Stimulated activated CD8-positive, alpha-beta memory T cell treated with anti-CD3 and anti-CD28 coated beads, Interleukin-12 subunit alpha, Interleukin-12 subunit beta, amount 100 ng/mL, for 4 hours (primary cell): ENCODE measurements around the gene SH3PXD2A.
"Not testable (repeated sequence)": the region's sequence is repeated elsewhere in the genome, so short reads cannot be mapped to it uniquely, and the experiment has no call there.

Experiments used
- DNase-seq: peaks from one replicate; pipeline ENCODE4 v3.0.0-alpha.2; 2020; ENCODE audit warnings: low read depth

SH3PXD2A gene

DNA sequence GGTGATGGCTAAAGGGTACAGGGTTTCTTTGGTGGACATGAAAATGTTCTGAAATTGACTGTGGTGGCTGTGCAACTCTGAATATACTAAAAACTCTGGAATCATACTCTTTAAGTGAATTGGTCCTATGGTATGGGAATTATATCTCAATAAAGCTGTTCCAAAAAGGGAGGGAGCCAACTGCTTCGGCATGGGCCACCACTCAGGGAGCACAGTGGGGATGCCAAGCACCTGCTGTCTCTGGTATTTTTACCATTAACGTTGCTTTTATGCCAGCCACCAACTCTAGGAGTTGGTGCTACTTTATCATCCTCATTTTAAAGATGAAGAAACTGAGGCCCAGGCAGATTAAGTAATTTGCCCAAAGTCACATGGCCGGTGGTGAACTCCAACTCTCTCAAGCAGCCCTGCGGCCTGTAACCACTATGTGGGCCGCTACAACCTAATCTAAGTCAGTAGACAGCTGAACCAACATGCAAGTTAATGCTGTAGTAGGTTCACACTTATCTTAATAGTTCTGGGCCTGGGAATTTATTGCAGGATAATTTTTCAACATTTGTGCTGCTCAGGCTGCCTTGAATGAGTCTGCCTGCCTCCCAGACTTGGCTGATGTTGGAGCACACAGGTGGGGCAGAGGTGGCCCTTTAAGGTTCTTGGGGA lies 20.8 kb downstream of the SH3PXD2A start:
- DNase-seq = no peak

DNA sequence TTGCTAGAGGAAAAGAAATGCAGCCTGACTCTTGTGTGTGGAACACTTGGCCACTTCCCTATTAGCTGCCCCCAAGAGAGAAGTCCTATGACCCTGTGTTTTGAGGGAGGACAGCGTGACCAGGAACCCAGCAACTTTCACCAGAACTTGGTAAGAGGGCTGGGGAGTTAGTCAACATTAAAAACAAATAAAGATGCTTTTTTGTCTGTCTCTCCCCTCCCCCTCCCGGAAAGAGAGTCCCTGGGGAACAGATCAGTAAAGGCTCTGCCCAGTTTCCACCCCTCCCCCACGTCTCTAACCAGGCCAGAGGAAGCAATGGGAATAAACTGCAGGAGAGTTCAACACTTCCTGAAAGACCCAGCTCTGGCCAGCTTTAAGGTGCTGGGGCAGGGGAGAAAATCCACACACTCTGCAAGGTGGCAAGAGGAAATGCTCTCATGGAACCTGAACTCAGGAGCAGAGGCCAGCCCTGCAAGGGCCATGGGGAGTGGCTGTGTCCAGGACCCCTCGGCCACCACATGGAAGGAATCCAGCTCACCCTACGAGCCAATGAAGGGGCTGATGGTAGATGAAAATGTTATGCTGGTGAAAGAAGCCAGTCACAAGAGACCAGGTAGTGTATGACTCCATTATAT lies 21.5 kb downstream of the SH3PXD2A start:
- no peak for DNase-seq

DNA sequence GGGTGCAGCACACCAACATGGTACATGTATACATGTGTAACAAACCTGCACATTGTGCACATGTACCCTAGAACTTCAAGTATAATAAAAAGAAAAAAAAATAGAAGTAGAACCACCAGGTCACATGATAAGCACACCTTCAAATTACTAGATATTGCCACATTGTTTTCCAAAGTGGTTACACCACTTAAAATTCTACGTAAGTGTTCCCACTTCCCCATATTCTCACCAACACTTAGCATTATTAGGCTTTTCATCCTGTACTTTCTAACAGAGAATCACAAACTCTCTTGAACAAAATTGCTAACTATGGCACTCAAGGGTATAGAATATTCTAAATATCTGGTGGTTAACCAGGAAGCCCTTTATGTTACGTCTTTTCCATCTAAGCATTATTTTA lies 22.6 kb downstream of the SH3PXD2A start:
- DNase-seq = no peak

DNA sequence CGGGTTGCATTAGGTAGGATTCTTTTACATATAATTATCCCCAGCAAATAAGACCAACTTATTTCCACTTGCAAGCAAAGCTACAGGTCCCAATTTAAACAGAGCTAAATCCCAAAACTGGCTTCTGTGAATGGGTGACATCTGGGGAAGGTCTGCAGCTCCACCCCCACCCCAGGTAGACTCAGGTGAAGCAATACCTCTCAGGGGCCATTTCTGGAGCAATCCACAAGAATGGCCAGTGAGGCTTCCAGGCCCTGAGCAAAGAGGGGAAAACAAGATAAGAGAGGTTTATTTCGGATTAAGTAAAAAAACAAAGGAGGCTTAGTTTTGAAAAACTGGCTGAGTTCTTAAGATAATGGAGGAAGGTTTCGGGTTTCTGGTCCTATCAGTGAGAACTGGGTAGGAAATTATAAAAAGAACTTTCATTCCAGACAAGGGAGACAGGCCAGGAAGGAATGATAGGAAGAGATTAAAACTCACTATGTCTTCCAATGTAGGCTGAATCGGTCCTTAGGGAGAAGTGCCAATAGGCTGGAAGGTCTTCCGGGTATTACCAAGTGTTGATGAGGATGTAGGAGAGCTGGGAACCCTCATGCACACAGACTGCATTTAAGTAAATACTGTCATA lies 25.4 kb downstream of the SH3PXD2A start:
- DNase-seq = no peak

DNA sequence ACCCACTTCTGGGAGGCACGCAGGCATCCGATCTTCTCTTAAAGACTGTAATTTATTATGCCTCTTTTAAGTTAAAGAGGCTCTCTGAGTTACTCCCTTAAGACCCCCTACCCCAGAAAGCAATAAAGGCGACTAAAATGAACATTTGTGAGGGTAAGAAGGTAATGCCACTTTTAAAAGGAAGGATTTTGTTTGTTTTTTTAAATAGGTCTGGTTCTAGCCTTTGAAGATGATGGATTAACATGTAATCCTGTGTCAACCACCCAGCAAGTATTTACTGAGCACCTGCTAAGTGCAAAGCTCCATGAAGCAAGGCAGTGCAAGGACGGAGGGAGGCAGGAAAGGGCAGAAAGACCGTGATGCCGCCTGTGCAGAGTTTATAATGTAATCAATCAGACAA lies 26.1 kb downstream of the SH3PXD2A start:
- no peak for DNase-seq

DNA sequence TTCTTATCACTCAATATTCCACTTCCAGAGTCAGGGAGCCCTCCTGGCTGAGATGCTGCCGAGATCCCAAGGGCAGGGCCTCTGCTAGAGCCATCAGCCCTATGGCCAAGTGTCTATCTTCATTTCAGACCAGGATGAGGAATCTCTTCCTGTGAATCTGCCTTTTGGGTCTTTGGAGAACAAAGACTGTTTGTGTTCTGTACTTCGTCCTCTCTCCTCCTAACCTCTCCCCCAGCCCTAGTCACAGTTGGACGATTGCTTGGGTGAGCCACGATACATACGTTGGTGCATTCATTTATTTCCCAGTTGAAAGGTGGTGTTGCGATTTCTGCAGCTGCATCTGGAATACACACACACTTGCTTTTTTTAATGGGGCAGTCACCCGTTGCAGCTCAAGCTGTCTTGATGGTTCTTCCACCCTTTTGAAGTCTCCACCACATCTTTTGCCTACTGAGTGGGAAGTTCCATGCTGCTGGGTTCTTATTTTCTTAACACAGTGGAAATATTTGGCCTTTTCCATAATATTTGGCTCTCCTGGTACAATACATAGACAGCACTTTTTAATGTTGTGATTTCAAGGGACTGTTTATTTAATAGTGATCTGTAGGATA lies 26.7 kb downstream of the SH3PXD2A start:
- DNase-seq = no peak

DNA sequence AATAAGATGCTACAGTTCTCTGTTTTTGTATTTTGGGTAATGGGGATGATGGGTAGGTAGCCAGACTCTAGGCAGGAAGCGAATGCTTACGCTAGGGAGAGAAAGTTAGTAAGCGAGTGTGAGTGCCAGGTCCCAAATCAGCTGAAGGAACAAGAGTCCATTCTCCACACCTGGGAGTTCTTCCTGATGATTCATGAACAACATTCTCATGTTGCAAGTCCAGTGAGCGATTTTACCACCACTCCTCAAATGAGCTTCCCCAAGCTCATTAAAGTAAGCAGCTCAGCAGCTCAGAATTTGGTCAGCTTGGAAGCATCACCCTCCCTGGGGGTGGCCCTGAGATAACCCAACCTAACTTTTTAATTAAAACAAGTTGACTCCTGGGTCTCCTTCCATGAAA lies 27.3 kb downstream of the SH3PXD2A start:
- DNase-seq = no peak

DNA sequence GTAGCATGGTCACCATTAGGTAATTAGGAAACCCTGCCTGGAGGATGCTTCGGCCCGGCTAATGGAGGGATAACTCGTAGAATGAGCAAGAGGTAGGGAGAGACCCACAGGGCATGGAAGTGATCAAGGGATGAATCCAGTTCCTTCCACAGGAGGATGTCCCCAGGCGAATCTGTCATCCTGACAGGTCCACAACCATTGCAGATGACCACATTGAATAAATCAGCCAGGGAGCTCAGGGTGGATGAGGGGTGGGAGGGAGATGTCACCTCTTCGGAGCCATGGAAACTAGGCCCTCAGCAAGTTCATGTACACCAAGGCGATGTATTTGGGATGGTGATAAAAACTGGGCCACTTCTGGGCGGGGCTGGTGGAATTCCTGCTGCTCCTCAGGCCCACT lies 28.5 kb downstream of the SH3PXD2A start:
- no peak for DNase-seq

DNA sequence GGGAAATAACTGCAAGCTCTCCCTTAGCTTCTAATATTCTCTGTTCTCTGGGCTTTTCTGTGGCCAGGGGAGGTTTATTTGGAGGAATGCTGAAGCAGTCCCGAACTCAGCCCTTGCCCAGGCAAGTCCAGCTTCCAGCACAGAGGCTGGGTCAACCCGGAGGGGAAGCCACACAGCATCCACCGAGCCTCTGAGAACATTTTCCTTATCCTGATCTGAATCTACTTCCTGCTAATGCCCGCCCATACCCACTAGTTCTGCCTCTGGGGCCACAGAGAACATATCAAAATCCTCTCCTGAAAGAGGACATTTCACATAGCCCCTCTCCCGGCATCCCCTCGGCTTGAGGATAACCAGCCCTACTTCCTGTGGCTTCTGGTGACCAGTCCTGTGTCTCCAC lies 31.1 kb downstream of the SH3PXD2A start:
- no peak for DNase-seq

DNA sequence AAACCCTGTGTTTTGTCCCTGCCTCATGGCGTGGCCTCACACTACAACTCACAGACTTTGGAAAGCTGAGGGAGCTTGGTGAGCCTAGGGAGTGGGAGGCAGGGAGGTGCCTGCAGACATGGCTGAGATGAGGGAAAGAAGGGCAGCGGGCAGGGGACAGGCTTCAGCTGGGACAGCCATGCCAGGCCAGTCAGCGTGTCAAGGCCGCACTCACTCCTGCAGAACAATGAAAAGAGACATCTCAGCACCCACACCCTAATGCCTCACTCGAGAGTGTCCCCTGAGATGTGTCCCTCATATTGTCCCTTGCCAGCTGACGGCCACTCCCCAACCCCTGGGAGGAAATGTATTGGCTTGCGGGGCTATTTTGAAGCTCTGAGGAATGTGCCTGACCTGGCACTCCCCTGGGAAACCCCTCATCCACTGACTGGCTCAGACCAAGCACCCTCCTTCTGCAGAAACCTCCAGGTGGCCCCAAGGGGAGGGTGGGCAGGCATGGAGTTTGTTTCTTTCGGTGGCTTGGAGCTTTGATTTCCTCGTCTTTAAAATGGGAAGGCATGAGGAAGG lies 31.6 kb downstream of the SH3PXD2A start:
- no peak for DNase-seq

DNA sequence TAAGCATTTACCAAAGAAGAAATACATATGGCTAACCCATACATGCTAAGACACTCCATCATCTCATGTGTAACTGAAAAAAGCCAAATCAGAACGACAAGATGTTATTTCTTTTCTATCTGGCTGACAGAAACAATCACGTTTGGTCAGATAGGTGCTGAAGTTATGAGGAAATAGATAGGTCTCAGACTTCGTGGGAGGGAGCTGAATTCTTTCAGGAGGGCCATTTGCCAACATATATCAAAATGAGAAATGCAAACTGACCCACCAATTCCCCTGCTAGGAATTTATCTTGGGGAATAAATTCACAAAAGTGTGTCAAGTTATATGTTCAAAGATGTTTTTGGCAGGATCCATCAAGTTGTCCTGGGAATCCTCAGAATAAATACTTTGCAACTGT lies 32.6 kb downstream of the SH3PXD2A start:
- no peak for DNase-seq

DNA sequence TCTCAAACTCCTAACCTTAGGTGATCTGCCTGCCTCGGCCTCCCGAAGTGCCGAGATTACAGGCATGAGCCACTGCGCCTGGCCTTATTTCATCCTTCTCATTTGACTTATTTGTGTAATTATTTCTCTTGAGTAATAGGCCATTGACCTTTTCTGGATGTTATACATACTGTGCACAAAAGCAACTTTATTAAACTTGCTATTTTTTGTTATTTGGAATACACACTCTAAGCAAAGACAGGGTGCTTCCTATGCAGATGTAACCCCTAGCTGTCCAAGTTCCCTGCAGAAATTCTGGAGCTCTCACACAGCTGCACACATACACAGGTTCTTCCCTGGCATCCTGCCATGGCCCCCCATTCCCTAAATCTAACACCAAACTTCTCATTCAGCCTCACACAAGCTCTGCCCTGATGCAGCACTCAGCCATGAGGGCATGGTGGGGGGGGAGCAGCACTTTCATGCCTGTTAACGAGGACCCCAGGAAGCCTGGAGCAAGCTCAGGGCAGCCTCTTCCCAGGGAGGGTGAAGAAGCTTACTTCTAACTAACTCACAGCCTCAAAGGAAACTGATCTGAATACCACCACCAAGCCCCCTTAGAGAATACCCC lies 33.2 kb downstream of the SH3PXD2A start:
- no peak for DNase-seq

DNA sequence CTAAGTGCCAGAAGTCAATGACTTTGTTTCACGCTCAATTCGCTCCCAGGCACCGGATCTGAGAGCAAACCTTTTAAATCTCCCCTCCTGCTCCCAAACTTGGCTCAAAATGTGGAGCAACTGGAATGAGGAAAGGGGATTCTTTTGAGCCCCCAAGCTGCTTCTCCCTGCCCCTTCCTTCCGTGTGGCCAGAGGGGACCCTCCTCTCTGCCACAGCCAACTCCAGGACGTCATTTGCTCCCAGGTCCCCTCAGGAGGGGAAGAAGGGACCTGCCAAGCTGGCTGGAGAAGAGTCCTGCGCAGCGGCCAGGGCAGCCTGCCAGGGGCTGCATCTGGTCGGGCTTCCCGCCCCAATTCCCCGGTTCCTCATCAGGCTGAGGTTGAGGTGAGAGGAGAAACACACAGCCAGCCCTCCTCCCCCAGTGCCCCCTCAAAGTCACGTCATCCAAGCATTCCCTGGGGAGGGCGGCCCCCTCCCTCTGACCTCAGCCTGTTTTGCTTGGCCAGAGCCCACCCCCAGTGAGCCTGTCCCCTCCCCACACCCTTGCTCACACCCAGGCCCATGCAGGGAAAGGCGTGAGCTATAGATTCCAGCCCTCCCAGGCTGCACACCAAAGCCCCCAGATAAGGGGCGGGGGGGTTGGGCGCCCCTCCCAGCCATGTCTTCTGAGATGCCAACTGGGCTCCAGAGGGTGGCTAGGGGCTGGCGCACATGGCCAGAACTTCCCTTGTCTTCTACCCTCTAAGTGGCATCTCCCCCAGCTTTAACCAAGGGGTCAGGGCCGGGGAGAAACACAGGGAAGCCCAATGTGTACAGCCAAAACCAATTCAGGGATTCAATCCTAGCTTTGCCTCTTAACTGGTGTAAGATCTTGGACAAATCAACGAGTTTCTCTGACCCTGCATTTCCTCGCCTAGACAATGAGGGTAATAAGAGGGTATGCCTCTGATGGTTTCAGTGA lies 35.0 kb downstream of the SH3PXD2A start:
- no peak for DNase-seq

DNA sequence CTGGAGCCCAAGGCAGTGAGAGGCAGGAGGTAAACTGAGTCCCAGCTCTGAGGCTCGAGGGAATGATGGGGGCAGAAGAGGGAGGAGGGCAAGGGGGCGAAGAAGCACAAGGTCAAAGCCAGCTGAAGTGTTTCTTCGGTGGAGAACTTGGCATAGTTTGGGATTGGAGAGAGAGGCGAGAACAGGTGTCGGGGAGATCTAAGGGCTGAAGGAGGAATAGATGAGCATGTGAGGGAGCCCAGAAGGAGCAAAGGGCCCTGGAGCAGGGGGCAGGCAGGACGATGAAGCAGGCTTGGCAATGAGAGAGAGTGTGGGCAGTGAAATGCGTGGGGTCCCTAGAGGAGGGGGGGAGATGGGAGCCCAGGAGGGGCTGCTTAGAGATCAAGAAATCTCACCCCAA lies 35.9 kb downstream of the SH3PXD2A start:
- DNase-seq = no peak

DNA sequence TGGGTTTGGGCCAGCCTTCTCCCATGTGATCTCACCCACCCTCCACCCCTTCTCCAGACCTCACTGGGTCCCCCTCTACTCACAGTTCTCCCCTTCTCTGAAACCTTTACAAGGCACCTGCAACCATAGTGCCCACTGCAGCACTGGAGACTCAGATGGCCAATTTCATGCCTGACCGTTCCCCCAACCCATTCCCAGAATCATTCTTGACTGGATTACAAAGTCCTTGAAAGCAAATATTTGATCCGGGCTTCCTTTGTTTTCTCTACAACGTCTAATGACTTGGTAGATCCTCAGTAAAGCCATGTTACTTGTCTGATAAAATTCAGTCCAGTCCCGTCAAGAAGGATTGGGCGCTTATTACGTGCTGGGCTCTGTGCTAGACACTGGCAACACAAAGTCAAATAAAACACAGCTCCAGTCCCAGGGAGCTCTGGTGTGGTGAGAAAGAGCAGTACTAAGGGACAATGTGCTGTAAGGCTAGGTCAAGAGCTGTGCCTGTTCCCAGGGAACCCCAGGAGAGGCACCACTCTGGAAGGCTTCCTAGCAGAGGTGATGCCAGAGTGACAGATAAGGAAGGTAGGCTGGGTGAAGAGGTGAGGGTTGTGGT lies 36.5 kb downstream of the SH3PXD2A start:
- no peak for DNase-seq

DNA sequence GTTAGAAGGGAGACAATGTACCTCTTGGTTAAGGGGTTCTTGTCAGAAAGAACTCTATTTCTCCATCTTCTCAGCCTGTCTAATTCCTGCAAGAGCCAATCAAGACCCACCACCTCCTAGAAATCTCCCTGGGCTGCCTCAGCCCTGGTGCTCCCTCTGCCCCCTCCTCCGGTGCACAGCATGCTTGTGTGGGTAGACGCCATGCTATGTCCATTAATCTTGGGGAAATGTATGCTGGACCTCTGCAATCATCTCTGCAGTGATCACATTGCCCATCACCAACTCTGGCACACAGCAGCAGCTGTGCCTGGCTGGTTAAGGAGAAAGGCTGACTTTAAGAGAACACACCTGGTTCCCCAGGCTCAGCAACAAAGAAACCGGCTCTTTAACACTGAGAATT lies 37.3 kb downstream of the SH3PXD2A start:
- no peak for DNase-seq

DNA sequence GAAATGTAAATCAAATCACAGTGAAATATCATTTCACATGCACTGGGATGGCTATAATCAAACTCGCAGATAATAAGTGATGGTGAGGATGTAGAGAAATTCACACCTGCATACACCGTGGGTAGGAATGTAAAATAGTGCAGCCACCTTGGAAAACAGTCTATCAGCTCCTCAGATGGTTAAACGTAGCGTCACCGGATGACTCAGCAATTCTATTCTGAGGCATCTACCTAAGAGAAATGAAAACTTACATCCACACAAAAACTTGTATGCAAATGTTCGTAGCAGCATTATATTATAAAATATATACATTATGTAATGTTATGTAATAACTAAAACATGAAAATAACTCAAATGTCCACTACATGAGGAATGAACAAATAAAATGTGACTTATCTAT lies 38.9 kb downstream of the SH3PXD2A start:
- DNase-seq = no peak

DNA sequence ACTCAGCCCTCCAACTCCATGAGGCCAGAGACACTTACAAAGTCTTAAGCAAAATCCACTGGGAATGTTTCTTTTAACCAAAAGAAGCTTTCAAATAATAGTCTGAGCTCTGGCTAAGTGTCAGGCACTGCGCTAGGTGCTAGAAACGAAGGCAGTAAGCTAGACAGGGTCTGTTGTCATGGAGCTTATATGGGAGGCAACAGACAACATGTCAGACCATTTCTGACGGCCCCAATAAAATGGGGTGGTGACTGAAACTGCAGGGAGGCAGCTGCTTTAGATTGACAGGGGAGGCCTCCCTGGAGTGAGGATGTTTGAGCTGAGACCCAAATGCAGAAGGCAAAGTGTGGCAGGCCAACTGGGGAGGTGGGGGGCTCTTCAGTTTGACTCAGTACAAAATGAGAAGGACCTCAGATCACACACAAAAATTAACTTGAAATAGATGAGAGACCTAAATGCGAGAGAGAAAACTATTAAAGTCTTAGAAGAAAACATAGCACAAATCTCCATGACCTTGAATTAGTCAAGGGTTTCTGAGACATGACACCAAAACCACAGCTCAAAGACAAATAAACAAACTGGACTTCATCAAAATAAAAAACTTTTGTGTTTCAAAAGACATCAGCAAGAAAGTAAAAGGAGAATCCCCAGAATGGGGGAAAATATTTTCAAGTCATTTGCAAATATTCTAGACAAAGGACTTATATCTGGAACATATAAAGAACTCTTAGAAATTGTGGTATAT lies 40.6 kb downstream of the SH3PXD2A start:
- DNase-seq = no peak

DNA sequence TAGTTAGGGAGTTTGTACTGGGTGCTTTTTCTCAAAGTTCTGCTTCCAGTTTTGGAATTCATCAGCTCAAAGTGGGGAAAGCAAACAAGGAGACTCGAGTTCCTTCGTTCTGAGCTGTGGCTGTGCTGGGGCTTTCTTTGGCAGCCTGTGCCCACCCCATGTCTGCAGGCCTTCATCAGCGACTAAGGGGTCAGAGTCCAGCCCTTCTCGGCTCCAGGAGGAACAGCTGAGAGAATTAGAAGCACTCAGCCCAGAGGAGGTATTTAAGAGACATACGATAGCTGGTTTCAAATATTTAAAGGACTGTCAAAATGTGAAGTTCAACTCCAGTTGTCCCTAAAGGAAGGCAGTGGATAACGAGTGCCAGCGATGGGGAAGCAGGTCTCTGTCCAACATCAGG lies 41.3 kb downstream of the SH3PXD2A start:
- no peak for DNase-seq

DNA sequence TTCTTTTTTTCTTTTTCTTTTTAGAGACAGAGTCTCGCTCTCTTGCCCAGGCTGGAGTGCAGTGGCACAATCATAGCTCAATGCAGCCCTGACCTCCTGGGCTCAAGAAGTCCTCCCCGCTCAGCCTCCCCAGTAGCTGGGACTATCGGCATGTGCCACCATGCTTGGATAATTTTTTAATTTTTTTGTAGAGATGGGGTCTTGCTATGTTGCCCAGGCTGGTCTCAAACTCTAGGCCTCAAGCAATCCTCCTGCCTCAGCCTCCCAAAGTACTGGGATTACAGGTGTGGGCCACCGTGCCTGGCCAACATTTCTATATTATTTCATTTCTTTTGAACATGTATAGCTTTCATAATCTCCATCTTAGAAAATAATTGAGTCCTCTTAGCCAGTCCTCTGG lies 42.1 kb downstream of the SH3PXD2A start:
- DNase-seq = not testable (repeated sequence)
